K562 treated with DMSO at 1 percent for 4 hours (cell line): ENCODE results near the gene TMEM171. TPM values are rescaled to one million over a fixed set of nuclear protein-coding genes. Genes with fewer than 3 reads are reported as not detected.

Experiments used
- total RNA-seq: library from RNA; unstranded; fragments of 300-600 nt; gene quantifications from 2 replicates; pipeline ENCODE4 v1.2.3, GENCODE V29; 2022; ENCODE audit not compliant: insufficient read depth

Gene TMEM171
- total RNA-seq: not detected in 2 replicates

DNA sequence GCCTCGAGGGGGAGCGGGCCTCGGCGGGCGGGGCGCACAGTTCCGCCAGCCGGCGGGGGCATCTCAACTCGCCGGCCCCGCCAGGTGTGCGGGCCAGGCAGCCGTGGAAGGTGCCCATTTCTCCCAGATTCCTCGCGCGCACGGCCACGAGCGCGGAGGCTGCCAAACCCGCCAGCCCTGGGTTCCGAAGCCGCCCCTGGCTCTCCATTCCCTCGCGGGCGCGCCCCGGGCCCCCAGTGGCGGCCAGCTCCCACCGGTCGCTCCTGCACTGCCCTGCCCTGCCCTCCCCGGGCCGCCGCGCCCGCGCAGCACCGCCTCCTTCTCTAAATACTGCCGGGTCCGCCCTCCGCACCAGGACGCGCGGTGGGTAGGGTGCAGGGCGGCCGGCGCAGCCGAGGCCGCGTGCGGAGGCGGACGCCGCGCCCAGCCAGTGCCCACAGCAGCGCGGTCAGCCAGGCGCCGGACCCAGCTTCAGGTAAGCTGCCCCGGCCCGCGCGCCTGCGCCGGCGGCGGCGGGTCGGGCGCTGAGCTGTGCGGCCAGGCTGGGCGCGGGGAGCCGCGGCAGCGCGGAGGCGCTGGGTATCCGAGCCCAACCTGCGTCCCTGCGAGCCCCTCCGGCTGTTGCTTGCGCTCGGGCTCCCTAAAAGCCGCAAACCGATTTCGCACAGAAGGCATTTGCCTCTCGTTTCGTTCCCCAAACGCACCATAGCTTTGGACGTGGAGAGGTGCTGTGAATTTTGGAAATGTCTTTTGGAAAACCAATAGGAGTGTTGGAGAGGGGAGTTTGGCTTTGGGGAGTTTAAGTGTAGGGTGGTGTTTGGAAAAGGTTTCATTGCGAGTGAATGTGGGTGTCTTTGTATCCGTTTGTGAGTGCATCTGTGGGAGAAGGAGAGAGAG, at the start of gene TMEM171:
TSS of gene TMEM171 (plus strand) at position 354 of the 897 bp plus-strand sequence. CDS start 2,799 bp downstream, outside the sequence.

DNA sequence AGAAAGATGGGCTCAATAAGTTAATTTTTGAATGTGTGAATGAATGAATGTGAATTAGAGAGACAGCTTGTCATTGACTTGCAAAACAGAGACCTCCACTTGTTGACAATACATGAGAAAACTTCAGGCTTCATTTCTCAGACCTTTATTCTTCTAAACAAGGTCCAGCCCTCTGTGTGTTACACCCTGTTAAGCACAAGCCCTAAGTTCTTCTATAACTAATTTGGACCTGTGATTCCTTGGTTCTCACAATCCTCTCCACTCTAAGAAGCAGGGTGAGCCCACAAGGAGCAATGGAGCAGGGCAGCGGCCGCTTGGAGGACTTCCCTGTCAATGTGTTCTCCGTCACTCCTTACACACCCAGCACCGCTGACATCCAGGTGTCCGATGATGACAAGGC, 52.6 kb downstream of the TMEM171 start, which contains the start of gene TMEM174:
TSS of gene TMEM174 (plus strand) at position 243 of the 400 bp plus-strand sequence. CDS start at position 294, 51 bp downstream.

Other genes starting within 250 kb of the TMEM171 start
- gene FCHO2, start 164.5 kb upstream of the TMEM171 start, total RNA-seq: 3.8 and 6.1 TPM in 2 replicates
- not detected in 2 replicates for gene TMEM174, start 52.6 kb downstream of the TMEM171 start, total RNA-seq